RWPE2 (cell line): ENCODE data around the gene APEH.
"Not testable (repeated sequence)": the region's sequence is repeated elsewhere in the genome, so short reads cannot be mapped to it uniquely, and the experiment has no call there.

ENCODE experiments used
- ATAC-seq: fragments of 200-7000 bp; cut with Tn5 transposase; 3 replicates; pipeline ENCODE4 v1.9.1; 2021; ENCODE audit warnings: low read depth
- DNase-seq: peaks from one replicate; pipeline ENCODE4 v3.0.0-alpha.2; 2020; ENCODE audit warnings: low spot score
- H3K27ac ChIP-seq: fragments of 450-650 bp; 2 replicates; pipeline ENCODE4 v1.5.1; 2017; ENCODE audit warnings: mild to moderate bottlenecking; ENCODE audit not compliant: poor library complexity, severe bottlenecking
- H3K27me3 ChIP-seq: fragments of 250-450 bp; sonication (Bioruptor Pico); 2 replicates; pipeline ENCODE4 v1.5.1; 2021; ENCODE audit warnings: mild to moderate bottlenecking, moderate library complexity; ENCODE audit not compliant: insufficient read depth, poor library complexity, severe bottlenecking
- H3K36me3 ChIP-seq: fragments of 250-450 bp; sonication (Bioruptor Pico); 2 replicates; pipeline ENCODE4 v1.5.1; 2020; ENCODE audit warnings: low read depth, mild to moderate bottlenecking, moderate library complexity
- H3K4me1 ChIP-seq: fragments of 250-450 bp; sonication (Bioruptor Pico); 2 replicates; pipeline ENCODE4 v1.5.1; 2021; ENCODE audit warnings: mild to moderate bottlenecking, moderate library complexity; ENCODE audit not compliant: insufficient read depth, poor library complexity, severe bottlenecking
- H3K4me3 ChIP-seq: fragments of 250-450 bp; sonication (Bioruptor Pico); 2 replicates; pipeline ENCODE4 v1.5.1; 2021; ENCODE audit warnings: mild to moderate bottlenecking, moderate library complexity; ENCODE audit not compliant: severe bottlenecking
- H3K9me3 ChIP-seq: fragments of 250-450 bp; sonication (Bioruptor Pico); 2 replicates; pipeline ENCODE4 v1.5.1; 2021; ENCODE audit warnings: mild to moderate bottlenecking, moderate library complexity; ENCODE audit not compliant: severe bottlenecking
- TF ChIP-seq, protein P1 (sequence below): fragments of 450-650 bp; IDR thresholded peaks from one replicate; pipeline ENCODE4 v1.5.1; 2017; ENCODE audit warnings: mild to moderate bottlenecking, moderate library complexity; ENCODE audit not compliant: poor library complexity, severe bottlenecking

APEH gene

DNA sequence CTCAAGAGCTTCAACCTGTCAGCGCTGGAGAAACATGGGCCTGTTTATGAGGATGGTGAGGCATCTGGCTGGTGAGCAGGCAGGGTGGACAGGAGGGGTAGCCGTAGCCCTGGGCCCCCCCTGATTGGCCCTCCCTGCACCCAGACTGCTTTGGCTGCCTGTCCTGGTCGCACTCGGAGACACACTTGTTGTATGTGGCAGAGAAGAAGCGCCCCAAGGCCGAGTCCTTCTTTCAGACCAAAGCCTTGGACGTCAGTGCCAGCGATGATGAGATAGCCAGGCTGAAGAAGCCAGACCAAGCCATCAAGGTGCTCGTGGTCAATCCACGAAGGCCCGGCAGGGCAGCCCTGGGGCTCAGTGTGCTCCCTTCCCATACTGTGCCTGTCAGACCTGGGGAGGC lies 1.8 kb downstream of the APEH start:
- no peak overlapping the region for H3K4me3 ChIP-seq
- H3K36me3 ChIP-seq = peaks cover 57% of the 10 kb centered on the region
- H3K27ac ChIP-seq = no peak overlapping the region
- DNase-seq (no peak), ATAC-seq (no peak)
- no peaks in the 10 kb centered on the region for H3K4me1 ChIP-seq
- TF ChIP-seq, protein P1, sequence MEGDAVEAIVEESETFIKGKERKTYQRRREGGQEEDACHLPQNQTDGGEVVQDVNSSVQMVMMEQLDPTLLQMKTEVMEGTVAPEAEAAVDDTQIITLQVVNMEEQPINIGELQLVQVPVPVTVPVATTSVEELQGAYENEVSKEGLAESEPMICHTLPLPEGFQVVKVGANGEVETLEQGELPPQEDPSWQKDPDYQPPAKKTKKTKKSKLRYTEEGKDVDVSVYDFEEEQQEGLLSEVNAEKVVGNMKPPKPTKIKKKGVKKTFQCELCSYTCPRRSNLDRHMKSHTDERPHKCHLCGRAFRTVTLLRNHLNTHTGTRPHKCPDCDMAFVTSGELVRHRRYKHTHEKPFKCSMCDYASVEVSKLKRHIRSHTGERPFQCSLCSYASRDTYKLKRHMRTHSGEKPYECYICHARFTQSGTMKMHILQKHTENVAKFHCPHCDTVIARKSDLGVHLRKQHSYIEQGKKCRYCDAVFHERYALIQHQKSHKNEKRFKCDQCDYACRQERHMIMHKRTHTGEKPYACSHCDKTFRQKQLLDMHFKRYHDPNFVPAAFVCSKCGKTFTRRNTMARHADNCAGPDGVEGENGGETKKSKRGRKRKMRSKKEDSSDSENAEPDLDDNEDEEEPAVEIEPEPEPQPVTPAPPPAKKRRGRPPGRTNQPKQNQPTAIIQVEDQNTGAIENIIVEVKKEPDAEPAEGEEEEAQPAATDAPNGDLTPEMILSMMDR = no peak
- H3K27me3 ChIP-seq = no peaks in the 10 kb centered on the region
- H3K9me3 ChIP-seq = no peaks in the 10 kb centered on the region

DNA sequence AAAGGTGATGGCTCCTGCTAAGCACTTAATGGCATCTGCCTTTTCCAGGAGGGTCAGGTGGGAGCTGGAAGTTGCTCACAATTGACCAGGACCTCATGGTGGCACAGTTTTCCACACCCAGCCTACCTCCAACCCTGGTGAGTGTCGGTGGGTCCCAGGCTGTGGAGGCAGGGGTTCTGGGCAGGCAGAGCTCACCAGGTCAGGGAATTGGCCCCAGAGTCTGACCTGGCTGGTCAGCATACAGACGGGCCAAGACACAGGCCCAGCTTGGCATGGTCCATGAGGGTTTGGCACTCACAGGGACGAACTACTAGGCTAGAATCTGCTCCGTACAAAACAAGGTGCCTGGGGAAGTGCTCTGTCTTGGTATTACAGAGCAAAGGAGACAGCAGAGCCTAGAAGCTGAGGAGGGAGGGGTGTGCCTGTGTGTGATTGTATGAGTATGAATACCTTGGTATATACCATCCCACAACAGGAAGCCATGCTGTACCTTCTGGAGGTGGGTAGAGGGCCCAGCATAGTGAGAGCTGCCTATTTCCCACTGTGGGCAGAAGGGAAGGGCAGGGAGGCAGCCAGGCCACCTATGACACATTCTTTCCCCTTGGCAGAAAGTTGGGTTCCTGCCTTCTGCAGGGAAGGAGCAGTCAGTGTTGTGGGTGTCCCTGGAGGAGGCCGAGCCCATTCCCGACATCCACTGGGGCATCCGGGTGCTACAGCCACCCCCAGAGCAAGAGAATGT lies 6.5 kb downstream of the APEH start:
- Histone ChIP-seq H3K4me3 (no peak overlapping the region), H3K27ac (no peak overlapping the region), H3K27me3 (no peaks in the 10 kb centered on the region), H3K36me3 (peaks cover 78% of the 10 kb centered on the region), H3K4me1 (no peaks in the 10 kb centered on the region), H3K9me3 (no peaks in the 10 kb centered on the region)
- TF ChIP-seq, protein P1 = no peak
- DNase-seq (no peak), ATAC-seq (no peak)

- TF ChIP-seq, protein P1 = no peak
- no peak overlapping the region for H3K27ac ChIP-seq
- no peak for ATAC-seq
Observed at GRCh38 chr3:49681232-49681522, 7.0 kb downstream of the APEH start.

GRCh38 chr3:49681543-49681942 lies 7.4 kb downstream of the APEH start:
- ATAC-seq = no peak

More at GRCh38 chr3:49681232-49681522, 7.0 kb downstream of the APEH start:
- no peaks in the 10 kb centered on the region for H3K9me3 ChIP-seq
- H3K4me1 ChIP-seq = no peaks in the 10 kb centered on the region
- H3K27me3 ChIP-seq = no peaks in the 10 kb centered on the region
- H3K36me3 ChIP-seq = peaks cover 73% of the 10 kb centered on the region
- DNase-seq = no peak
- no peak overlapping the region for H3K4me3 ChIP-seq

GRCh38 chr3:49683162-49683561 lies 9.0 kb downstream of the APEH start:
- DNase-seq = no peak

More at GRCh38 chr3:49681543-49681942, 7.4 kb downstream of the APEH start:
- Histone ChIP-seq H3K27me3 (no peaks in the 10 kb centered on the region), H3K4me1 (no peaks in the 10 kb centered on the region), H3K4me3 (no peak overlapping the region), H3K9me3 (no peaks in the 10 kb centered on the region), H3K36me3 (peaks cover 69% of the 10 kb centered on the region), H3K27ac (no peak overlapping the region)
- TF ChIP-seq, protein P1 = no peak
- DNase-seq = no peak

GRCh38 chr3:49684453-49684852 lies 10.3 kb downstream of the APEH start:
- not testable (repeated sequence) for H3K9me3 ChIP-seq, H3K4me3 ChIP-seq, H3K27me3 ChIP-seq, DNase-seq, ATAC-seq, H3K27ac ChIP-seq, H3K4me1 ChIP-seq
- H3K36me3 ChIP-seq = peaks cover 40% of the 10 kb centered on the region

More at GRCh38 chr3:49683162-49683561, 9.0 kb downstream of the APEH start:
- TF ChIP-seq, protein P1 = no peak
- Histone ChIP-seq H3K4me3 (no peak overlapping the region), H3K9me3 (no peaks in the 10 kb centered on the region), H3K4me1 (no peaks in the 10 kb centered on the region), H3K27me3 (no peaks in the 10 kb centered on the region), H3K27ac (no peak overlapping the region), H3K36me3 (peaks cover 53% of the 10 kb centered on the region)
- no peak for ATAC-seq

DNA sequence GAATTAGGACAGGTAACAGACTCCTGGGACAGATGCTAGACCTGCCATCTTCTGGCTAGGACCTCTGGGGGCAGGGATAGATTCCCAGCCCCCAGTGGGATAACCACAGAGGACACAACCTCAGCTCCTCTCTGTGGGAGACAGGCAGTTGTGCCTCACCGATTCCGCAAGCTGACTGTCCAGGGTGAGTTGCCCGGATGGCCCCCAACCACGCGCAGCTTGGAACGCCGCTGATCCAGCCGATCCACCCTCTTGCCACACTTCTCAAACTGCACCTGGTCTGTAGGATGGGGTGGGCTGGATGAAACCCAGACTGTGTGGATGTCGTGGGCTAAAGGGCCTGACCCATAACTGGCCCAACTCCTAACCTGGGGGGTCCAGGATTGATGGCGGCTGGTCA lies 11.0 kb downstream of the APEH start:
- H3K36me3 ChIP-seq = peaks cover 33% of the 10 kb centered on the region
- not testable (repeated sequence) for H3K27ac ChIP-seq, DNase-seq, H3K4me3 ChIP-seq, H3K4me1 ChIP-seq, ATAC-seq, H3K9me3 ChIP-seq, H3K27me3 ChIP-seq
